HS-27A (cell line): ENCODE results near the gene ASTL.
"Not testable (repeated sequence)": the region's sequence is repeated elsewhere in the genome, so short reads cannot be mapped to it uniquely, and the experiment has no call there.

Experiments used
- DNase-seq: peaks from one replicate; pipeline ENCODE4 v3.0.0-alpha.2; 2012; ENCODE audit warnings: low read depth, missing footprints

ASTL gene

GRCh38 chr2:96146153-96146880, 8.0 kb upstream of the ASTL start:
- DNase-seq, result no peak

- DNase-seq, result no peak
Observed at GRCh38 chr2:96145848-96146152, 7.5 kb upstream of the ASTL start.

- DNase-seq, result peak; percentile 61
Observed at GRCh38 chr2:96145036-96145847, 6.9 kb upstream of the ASTL start, which contains the start of gene DUSP2. DUSP2 (minus strand) TSS chr2:96145440; CDS start chr2:96145354, 86 bp downstream.

- DNase-seq, result peak; percentile 20
Observed at GRCh38 chr2:96144481-96145035, 6.3 kb upstream of the ASTL start.

GRCh38 chr2:96143848-96144480, 5.7 kb upstream of the ASTL start:
- no peak for DNase-seq

GRCh38 chr2:96143231-96143847, 5.0 kb upstream of the ASTL start:
- DNase-seq, result no peak

GRCh38 chr2:96142217-96143113, 4.2 kb upstream of the ASTL start:
- DNase-seq, result no peak

GRCh38 chr2:96141624-96141967, 3.3 kb upstream of the ASTL start:
- DNase-seq, result not testable (repeated sequence)

GRCh38 chr2:96140941-96141623, 2.8 kb upstream of the ASTL start:
- no peak for DNase-seq

- DNase-seq, result no peak
Observed at GRCh38 chr2:96139181-96139758, 968 bp upstream of the ASTL start.

- DNase-seq, result no peak
Observed at GRCh38 chr2:96137321-96138178, 752 bp downstream of the ASTL start.

- no peak for DNase-seq
Observed at GRCh38 chr2:96136129-96136720, 2.1 kb downstream of the ASTL start.

- DNase-seq, result no peak
Observed at GRCh38 chr2:96135621-96136020, 2.7 kb downstream of the ASTL start.

GRCh38 chr2:96135171-96135570, 3.1 kb downstream of the ASTL start:
- DNase-seq, result no peak

GRCh38 chr2:96134421-96134820, 3.9 kb downstream of the ASTL start:
- DNase-seq, result no peak

- DNase-seq, result no peak
Observed at GRCh38 chr2:96131813-96132745, 6.2 kb downstream of the ASTL start.

GRCh38 chr2:96131152-96131812, 7.0 kb downstream of the ASTL start:
- DNase-seq, result no peak
